Tibial nerve (tissue), 4 donors: ENCODE data around the gene CARM1. TPM values are rescaled to one million over a fixed set of nuclear protein-coding genes. Genes with fewer than 3 reads are reported as not detected.
A peak's percentile ranks its signal among the peaks of the same experiment; 100 is the strongest.

Experiments used
- DNase-seq, 2 donors: peaks; one replicate each; pipeline ENCODE4 v3.0.0-alpha.2; 2019; ENCODE audit warnings: low spot score in 2 of 2
- H3K27ac ChIP-seq, 4 donors: fragments of 200-600 bp; sonication (generic) in 3 of 4; one replicate each; pipeline ENCODE4 v1.5.1; 2017 to 2019; ENCODE audit warnings: mild to moderate bottlenecking in 1 of 4
- H3K27me3 ChIP-seq, 2 donors: fragments of 200-600 bp; sonication (generic) in 1 of 2; one replicate each; pipeline versions ENCODE4 v1.5.1 to v1.6.0; 2017 to 2019
- H3K36me3 ChIP-seq, 3 donors: fragments of 200-600 bp; sonication (generic); one replicate each; pipeline ENCODE4 v1.5.1; 2018 to 2019
- H3K4me1 ChIP-seq, 4 donors: fragments of 200-600 bp; sonication (generic) in 3 of 4; one replicate each; pipeline ENCODE4 v1.5.1; 2017 to 2019
- H3K4me3 ChIP-seq, 4 donors: fragments of 200-600 bp; sonication (generic) in 3 of 4; one replicate each; pipeline ENCODE4 v1.5.1; 2017 to 2019; ENCODE audit warnings: mild to moderate bottlenecking in 1 of 4, moderate library complexity in 1 of 4
- H3K9me3 ChIP-seq, 4 donors: fragments of 200-600 bp; sonication (generic) in 3 of 4; one replicate each; pipeline ENCODE4 v1.5.1; 2017 to 2019
- EP300 ChIP-seq, 2 donors: sonication (generic); formaldehyde crosslinking; IDR thresholded peaks; one replicate each; pipeline ENCODE4 v1.6.1; 2017; ENCODE audit warnings: antibody characterized with exemption in 2 of 2, mild to moderate bottlenecking in 1 of 2
- POLR2A ChIP-seq, 2 donors: fragments of 450-650 bp; IDR thresholded peaks; one replicate each; pipeline ENCODE4 v1.6.1; 2017; ENCODE audit warnings: antibody characterized with exemption in 2 of 2, mild to moderate bottlenecking in 2 of 2, moderate library complexity in 2 of 2
- WGBS, 2 donors: methylation state at CpG; one replicate each; pipeline ENCODE4 v1.1.5; 2018; 5-methylcytosine and 5-hydroxymethylcytosine counted together
- total RNA-seq, 4 donors: library from RNA; depleted of rRNA; stranded (reverse); fragments of >200 nt; gene quantifications; one replicate each; pipeline ENCODE4 v1.1.0, GENCODE V29; 2016
- TF ChIP-seq, protein P1 (sequence below), 5 experiments: fragments of 200-600 bp in 3 of 5; fragments of 450-650 bp in 2 of 5; sonication (generic) in 3 of 5; IDR thresholded peaks; one replicate each; pipeline ENCODE4 v1.5.1; 2016 to 2019; ENCODE audit warnings: antibody characterized with exemption in 5 of 5, mild to moderate bottlenecking in 3 of 5, moderate library complexity in 2 of 5

CARM1 gene
- total RNA-seq, 4 donors from 2014 or later: 13.5 to 22.8 (median 14.0) TPM

- DNase-seq: no peak
- Histone ChIP-seq H3K27me3 (no peaks in the 10 kb centered on the region), H3K36me3 (no peaks in the 10 kb centered on the region), H3K4me3 (no peak overlapping the region), H3K9me3 (no peaks in the 10 kb centered on the region), H3K4me1 (peaks cover 0 to 69% (median 10%) of the 10 kb centered on the region in 4 donors), H3K27ac (peak overlapping the region in 1 of 4 donors; percentile 42)
- TF ChIP-seq EP300 (IDR thresholded peaks at IDR 0.05) (no peak), POLR2A (IDR thresholded peaks at IDR 0.05) (no peak)
- TF ChIP-seq, protein P1, sequence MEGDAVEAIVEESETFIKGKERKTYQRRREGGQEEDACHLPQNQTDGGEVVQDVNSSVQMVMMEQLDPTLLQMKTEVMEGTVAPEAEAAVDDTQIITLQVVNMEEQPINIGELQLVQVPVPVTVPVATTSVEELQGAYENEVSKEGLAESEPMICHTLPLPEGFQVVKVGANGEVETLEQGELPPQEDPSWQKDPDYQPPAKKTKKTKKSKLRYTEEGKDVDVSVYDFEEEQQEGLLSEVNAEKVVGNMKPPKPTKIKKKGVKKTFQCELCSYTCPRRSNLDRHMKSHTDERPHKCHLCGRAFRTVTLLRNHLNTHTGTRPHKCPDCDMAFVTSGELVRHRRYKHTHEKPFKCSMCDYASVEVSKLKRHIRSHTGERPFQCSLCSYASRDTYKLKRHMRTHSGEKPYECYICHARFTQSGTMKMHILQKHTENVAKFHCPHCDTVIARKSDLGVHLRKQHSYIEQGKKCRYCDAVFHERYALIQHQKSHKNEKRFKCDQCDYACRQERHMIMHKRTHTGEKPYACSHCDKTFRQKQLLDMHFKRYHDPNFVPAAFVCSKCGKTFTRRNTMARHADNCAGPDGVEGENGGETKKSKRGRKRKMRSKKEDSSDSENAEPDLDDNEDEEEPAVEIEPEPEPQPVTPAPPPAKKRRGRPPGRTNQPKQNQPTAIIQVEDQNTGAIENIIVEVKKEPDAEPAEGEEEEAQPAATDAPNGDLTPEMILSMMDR (IDR thresholded peaks at IDR 0.05): no peak
- WGBS, 2 donors: 65 to 72% methylated on average over 2 of the region's 2 CpGs
Observed at GRCh38 chr19:10884274-10884673, 12.9 kb downstream of the CARM1 start.

- Histone ChIP-seq H3K36me3 (no peaks in the 10 kb centered on the region), H3K4me1 (peaks cover 0 to 60% (median 8%) of the 10 kb centered on the region in 4 donors), H3K4me3 (no peak overlapping the region), H3K9me3 (no peaks in the 10 kb centered on the region), H3K27me3 (no peaks in the 10 kb centered on the region), H3K27ac (peak overlapping the region in 1 of 4 donors; percentile 34)
- no peak for DNase-seq
- TF ChIP-seq, protein P1 (IDR thresholded peaks at IDR 0.05): no peak
- TF ChIP-seq EP300 (IDR thresholded peaks at IDR 0.05): no peak
- TF ChIP-seq POLR2A (IDR thresholded peaks at IDR 0.05): no peak
- WGBS, 2 donors: 62 to 63% methylated on average over 20 of the region's 20 CpGs
Observed at GRCh38 chr19:10885201-10886169, 14.1 kb downstream of the CARM1 start.

- WGBS, 2 donors: 84 to 87% methylated on average over 5 to 9 of the region's 9 CpGs
- TF ChIP-seq, protein P1 (IDR thresholded peaks at IDR 0.05): no peak
- TF ChIP-seq POLR2A (IDR thresholded peaks at IDR 0.05) (no peak), EP300 (IDR thresholded peaks at IDR 0.05) (no peak)
- Histone ChIP-seq H3K4me1 (peaks cover 0 to 60% (median 11%) of the 10 kb centered on the region in 4 donors), H3K27me3 (no peaks in the 10 kb centered on the region), H3K36me3 (no peaks in the 10 kb centered on the region), H3K4me3 (no peak overlapping the region), H3K27ac (peak overlapping the region in 1 of 4 donors; percentile 43), H3K9me3 (no peaks in the 10 kb centered on the region)
- no peak for DNase-seq
Observed at GRCh38 chr19:10887616-10888367, 16.4 kb downstream of the CARM1 start.

- DNase-seq: no peak
- no peaks in the 10 kb centered on the region for H3K27me3 ChIP-seq
- no peak overlapping the region for H3K27ac ChIP-seq
- no peak overlapping the region for H3K4me3 ChIP-seq
- peaks cover 0 to 60% (median 11%) of the 10 kb centered on the region in 4 donors for H3K4me1 ChIP-seq
- TF ChIP-seq EP300 (IDR thresholded peaks at IDR 0.05) (no peak), POLR2A (IDR thresholded peaks at IDR 0.05) (no peak)
- TF ChIP-seq, protein P1 (IDR thresholded peaks at IDR 0.05): no peak
- no peaks in the 10 kb centered on the region for H3K36me3 ChIP-seq
- 42 to 43% methylated on average over 13 of the region's 13 CpGs for WGBS, 2 donors
- no peaks in the 10 kb centered on the region for H3K9me3 ChIP-seq
Observed at GRCh38 chr19:10888421-10888866, 17.1 kb downstream of the CARM1 start.
